GM18520 (cell line): ENCODE data around the gene CCDC57.

Source experiments
- ATAC-seq: cut with Tn5 transposase; IDR thresholded peaks from one replicate; pipeline ENCODE4 v1.9.1; 2021; ENCODE audit not compliant: unreplicated experiment

Gene CCDC57

DNA sequence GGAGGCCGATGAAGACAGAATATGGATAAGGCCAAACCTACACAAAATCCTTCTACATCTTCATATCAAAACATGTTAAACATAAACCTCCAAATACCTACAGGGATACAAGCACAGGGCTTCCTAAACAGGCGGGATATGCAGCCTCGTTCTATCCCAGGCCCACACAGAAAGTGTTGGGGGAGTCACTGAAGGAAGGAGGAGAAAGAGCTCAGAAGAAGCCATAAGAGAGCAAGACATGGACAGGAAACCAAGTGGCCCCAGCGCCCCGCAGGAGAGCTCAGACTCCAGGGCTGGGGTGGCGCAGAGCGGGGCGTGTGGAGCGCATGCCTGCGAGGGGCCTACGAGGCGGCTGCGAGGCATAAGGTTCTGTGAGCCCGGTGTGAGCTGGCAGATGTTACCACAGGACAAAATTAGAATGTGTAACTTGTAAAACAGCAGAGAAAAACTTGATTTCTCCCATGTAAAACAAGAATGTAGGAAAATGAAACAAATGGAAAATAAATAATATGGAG, 103.6 kb downstream of the CCDC57 start:
- ATAC-seq: no peak

DNA sequence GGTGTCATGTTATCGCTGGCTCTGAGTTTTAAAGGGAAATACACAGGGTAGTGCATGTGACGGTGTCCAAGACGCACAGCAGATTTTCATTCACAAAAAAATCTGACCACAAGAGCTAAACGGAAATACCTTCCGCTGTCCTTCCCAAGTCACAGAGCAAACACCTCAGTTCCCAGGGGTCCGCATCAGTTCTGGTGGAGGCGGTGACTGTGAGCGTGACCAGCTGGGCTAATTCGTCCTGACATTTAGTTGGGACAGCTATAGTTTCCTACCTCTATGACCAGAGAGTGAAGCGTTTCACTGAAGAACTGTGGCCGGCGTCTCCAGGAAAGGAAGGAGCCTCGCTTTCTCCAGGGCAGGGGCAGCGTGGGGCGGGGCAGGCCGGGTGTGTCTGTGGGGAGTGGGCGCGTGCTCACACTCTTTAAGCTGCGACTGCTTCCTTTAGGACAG, 104.1 kb downstream of the CCDC57 start:
- no peak for ATAC-seq

DNA sequence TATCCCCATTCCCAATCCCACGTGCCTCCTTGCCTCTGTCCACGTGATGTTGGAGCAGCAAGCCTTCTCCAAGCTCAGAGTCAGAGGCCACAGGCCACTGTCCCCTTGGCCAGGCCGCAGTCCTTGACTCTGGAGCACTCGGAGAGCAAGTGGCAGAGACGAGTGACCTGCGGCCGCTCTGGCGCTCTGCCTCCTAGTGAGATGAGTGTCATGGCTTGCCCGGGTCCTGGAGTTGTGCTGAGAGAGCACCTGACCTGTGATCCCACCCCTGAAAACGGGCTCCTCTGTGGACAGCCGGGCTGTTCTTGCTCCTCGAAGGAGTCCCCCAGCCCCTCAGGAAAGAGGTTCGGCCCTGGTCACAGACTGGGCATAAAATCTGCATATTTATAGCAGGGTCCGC, 104.6 kb downstream of the CCDC57 start:
- ATAC-seq: no peak

DNA sequence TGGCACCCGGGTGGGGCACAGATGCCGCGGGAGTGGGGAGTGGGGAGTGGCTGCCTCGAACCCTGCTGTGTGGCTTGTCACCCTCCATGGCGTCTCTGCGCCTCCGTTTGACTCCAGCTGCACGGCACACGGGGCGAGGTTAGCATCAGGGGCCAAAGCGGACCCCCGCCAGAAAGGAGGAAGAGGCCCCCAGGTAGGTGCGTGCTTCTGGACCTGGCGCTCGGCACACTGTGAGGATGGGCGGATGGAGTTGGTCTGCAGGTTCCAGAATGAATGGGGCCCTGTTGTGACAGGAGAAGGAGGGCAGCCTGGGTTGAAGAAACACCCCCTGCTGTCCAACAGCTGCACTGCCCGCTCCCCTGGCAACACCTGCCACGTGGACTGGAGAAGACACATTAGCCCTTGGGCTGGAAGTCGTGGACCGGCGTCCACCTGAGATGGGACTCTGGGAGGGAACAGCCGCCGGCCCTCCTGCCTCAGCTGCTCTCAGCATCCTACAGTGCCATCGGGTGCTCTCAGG, 105.2 kb downstream of the CCDC57 start:
- no peak for ATAC-seq

DNA sequence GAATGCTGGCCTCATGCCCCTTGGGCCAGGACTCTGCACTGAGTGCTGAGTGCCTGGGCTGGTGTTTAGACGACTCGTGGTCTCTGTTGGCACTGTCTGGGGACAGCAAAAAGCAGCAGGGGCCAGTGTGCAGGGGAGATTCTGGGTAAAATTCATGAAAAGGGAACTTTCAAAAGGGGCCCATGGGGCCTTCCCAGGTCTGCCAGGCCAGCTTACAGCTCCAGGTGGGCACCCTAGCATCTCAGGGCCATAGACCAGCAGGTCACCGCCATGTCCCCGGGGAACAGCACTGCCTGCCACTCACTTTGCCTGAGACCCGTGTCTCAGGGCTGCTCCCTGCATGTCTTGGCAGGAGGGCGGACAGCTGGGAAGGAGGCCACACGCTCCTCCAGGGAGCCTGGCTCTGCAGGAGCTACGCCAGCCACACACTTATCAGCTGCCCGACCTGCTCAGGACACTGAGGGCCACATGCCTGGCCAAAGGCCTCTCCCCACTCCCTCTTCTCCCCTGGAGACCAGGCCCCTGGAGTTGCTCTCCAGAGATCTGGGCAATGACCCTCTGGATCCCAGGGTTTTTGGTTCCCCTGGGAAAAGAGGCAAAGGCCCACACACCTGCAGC, 105.8 kb downstream of the CCDC57 start:
- ATAC-seq: peak; percentile 9

DNA sequence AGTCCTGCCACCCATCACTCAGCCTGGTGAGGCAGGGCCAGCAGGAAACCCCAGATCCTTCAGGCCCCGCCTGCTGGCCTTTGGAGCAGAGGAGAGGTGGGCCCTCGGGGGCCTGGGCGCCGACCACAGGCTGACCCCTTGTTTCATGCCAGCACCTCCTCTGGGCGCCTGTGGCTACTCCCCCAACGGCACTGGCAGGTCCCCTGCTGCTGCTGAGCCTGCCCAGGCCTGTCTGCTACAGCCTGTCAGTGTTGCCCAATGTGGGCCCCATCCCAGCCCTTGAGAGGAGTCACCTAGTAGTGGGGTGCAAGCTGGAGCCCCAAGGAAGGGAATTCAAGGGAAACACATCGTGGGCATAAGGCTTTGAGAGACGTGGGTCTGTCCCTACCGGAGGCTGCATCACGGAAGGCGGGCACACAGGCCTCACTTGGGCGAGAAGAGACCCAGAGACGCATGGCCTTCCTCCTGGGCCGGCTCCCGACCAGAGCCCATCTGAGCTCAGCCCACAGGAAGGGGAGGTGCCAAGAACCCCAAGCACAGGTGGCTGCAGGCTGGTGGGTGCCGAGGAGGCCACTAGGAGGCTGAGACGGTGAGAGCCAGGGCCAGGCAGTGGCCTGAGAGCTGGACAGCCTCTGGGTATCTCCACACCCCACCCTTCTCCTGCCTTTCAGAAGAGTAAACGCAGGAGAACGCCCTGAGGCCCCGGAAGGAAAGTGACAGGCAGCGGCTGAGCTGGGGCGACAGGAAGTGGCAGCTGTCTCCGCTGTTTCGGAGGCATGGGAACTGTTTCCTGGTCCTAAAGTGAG, 106.6 kb downstream of the CCDC57 start:
- peak; percentile 45 for ATAC-seq

DNA sequence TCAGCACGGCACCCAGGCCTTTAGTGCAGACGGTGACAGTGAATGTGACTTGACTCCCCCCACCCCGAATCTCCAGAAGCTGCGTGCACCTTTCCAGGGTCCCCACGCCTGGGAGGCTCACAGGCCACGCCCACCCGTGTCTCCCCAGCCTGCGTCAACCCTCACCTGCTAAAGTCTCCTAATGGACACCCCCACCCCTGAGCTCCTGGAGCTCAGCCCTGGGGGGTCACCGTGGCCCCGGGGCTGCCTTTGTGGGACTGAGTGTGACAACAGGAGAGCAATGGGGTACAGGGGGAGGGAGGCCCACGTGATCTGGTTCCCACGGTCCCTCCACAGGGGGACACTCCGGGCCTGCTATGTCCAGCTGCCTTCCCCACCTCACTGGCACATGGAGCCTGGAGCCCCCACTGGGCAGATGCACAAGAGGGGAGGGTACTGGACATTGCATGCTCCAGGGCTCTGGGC, 107.2 kb downstream of the CCDC57 start:
- ATAC-seq: no peak

DNA sequence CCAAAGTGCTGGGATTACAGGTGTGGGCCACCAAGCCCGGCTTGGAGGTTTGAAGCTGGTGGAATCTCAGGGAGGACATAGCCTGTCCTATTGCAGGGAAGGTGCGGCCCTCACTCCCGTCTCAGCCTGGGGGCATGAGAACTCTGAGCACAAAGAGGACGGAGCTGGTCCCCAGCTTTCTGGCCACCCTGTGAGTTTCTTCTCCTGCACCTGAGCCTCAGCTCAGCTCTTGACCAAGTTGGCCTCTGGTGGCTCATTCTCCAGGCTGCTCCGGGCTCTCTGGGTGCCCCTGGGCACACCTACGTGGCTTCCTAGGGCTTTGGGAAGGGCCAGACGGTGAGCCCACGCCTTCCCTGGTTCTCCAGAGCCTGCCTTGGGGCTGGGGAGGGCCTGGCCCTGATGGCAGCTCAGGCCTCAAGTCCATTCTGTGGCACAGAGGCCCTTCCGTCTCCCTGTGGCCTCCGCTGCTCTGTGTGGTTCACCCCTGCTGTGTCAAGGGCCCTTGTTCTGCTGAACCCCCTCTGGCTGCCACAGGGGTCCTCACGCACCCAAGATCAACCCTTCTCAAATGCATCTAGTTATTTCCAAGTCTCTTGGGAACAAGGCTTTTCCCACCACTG, 107.7 kb downstream of the CCDC57 start:
- no peak for ATAC-seq

DNA sequence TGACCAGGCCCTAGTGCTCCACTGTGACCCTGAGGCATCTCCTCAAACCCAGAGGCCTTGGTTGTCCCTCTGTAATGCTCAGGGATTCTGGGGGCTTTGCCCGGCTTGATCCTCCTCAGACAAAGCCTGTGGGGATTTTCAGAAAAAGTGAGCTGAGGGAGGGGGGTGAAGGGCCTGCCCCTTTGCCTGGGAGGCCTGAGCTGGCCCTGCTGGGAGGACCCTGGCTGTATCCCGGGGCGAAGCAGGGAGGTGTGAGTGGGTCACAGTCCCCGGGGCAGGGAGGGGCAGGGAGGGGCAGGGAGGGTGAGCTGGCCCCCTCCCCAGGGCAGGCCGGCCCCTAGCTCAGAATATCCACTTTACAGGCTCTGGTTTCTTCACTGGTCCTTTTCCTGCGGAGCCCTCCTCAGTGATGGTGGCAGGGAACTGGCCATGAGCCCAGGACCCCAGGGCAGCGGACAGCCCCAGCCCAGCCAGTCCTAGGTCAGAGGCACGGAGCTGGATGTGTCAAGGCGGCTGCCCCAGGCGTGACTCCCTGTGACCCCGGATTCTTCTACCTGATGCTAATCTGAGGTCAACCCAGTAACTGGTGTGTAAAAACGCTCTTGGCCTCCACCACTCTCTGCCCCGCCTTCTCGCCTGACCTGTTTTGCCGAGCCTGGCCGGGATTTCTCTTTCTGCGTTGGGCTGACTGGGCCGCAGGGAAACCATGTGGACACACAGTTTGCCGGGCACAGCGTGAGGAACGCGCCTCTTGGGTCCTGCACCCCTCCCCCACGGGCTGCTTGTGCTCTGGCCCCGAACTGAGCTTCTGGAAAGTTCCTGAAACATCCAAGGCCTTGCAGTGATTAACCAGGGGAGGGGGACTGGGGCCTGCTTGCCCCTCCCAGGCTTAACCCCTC, 108.8 kb downstream of the CCDC57 start:
- no peak for ATAC-seq

DNA sequence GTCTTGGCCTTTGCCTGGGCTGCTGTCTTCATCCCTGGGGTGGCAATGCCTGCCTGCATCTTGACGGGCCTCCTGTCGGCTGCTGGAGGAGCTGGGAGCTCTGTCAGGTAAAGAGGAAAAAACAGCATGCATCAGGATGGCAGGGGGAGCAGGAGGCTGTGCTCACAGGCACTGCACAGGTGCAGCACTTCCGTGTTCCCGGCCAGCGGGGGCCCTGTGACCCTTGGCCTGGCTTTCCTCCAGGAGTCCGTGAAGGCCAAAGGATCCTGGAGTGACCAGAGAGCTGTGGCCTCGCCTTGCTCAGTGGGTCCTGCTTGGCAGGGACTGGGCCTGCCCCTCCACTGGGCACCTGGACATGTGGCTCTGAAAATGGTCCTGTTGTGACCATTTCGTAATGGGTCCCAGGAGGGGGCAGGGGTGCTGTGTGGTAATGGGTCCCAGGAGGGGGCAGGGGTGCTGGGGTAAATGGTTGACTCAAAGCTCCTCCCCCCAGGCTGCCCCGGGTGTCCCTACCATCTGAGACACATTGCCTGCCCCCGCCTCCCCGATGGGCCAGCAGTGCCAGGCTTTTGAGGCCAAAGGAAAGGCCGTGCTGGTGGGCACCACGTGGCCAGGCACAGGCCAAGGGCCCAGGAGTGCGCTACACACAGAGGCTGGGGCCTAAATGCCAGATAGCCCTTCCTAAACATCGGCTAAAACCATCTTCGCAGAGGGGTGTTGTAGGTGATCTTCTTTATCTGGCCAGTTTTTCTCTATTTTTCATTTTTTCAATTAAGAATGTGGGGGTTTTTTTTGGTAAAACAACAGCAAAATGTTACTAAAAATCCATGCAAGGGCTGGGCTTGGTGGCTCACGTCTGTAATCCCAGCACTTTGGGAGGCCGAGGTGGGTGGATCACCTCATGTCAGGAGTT, 110.6 kb downstream of the CCDC57 start:
- ATAC-seq: no peak

DNA sequence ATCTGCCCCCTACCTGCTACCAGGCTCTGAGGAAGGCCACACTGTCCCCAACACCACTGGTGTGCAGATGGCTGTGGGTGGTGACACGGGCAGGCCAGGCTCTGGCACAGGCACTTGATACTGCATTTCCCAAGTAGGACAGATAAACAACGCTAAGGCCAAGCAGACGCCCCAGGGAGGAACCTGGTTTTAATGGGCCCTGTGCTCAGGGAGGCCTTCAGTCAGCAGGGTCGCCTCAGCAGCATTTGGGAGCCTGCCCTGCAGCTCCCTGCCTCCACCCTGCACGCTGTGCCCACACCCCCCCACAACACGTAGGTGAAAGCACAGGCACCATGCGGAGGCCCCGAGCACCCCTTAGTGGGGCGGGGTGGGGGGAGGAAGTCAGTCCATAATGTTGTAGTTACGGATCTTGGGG, 111.3 kb downstream of the CCDC57 start:
- ATAC-seq: no peak

DNA sequence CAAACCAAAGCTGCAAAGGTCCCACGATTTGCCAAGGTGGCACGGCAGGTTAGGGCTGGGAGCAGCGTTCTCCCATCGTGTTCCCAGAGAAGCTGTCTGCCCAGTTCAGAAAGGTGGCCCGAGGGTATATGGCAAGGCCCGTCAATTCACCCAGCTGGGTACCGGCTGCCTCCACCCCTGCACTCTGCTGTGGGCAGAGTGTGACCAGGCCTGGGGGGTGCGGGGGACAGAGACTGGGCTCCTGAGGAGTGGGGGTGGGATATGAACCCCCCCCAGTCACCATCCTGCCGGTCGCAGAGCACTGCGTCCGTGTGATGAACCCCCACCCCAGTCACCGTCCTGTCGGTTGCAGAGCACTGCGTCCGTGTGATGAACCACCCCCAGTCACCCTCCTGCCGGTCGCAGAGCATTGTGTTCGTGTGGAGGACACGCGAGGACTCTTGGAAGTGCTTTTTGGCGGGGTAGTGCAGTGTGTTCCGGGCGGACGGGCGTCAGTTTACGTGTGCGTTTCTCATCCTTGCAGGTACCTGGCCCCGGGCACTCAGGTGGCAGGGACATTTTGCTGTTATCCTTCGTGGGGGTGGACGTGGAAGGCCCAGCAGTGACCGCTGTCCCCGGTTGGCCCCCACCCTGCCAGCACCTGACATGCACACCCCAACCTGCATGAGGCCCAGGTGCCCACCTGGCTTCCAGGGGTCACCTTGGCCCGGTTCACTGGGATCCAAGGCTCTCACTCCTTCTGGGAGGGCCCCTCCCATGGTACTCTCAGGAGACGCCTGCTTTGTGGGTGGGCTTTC, 111.9 kb downstream of the CCDC57 start:
- ATAC-seq: no peak

DNA sequence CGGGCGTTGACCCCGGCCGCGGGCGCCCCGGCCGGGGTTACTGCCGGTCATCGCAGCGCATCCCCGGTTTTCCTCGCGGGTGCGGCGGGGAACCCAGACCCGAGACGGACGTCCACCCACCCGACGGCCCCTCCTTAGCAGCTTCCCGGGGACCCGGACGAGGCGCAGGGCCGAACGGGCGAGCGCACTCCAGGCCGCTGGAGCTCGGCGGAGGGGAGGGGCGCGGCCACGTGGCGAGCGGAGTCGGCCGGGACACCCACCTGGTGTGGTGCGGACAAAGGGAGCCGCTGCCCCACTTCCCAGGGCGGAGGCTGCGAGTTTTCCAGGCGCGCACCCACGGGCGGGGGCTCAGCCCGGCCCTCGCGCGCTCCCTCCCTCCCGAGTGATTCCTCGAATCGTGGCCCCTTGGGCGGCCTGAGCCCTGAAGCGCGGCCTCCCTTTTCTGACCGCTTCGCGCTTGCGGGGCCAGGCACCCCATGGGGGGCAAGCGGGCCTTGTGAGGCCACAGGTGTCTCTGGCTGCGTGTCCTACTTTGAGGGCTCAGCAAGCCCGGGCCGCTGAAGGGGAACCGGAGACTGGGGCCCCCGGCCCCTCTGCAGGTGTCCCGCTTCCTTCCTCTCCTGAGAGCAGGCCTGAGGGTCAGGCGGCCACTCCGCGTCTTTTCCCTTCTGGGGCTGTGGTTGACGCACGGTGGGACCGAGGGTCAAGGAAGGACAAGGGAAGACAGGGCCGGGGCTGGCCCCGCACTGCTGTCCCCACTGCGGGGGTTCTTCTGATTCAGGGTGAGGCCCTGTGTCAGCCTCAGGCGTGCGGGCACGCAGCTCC, 113.5 kb downstream of the CCDC57 start:
- ATAC-seq: peak; percentile 0

DNA sequence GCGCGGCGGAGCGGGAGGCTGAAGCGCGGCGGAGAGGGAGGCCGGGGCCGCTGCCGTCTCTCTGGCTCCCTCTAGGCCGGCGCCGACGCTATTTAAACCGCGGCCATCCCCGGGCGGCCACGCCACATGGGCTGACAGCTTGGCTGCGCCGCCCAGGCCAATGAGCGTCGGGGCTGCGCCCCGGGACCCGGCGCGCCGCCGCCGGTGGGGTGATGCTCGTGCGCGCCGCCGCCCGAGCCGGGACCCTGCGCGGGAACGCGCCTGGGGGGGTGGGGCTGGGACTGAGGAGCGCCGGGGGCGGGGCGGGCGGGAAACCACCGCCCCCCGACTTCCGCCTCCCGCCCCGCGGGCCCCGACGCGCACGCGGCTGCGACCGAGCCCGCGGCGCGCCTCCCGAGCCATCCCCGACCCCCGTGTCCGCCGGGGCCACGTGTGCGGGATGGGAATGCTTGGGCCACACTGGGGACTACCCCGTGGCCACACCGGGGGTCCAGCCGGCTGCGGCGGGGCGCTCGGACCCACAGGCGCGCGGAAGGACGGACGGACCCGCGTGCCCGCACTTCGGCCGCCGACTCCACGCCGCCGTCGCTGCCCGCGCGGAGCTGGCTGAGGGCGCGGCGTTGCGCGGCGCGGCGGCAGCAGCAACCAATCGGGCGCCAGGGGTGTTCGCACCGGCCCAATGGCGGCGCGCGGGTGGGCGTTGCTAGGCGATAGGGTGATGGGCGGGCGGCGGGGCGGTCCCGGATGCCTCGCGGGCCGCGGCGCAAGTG, 114.3 kb downstream of the CCDC57 start, which contains the start of gene FASN:
TSS of gene FASN (minus strand) at position 68 of the 770 bp plus-strand sequence. CDS start 1,791 bp downstream, outside the sequence.
- ATAC-seq: peak; percentile 62

DNA sequence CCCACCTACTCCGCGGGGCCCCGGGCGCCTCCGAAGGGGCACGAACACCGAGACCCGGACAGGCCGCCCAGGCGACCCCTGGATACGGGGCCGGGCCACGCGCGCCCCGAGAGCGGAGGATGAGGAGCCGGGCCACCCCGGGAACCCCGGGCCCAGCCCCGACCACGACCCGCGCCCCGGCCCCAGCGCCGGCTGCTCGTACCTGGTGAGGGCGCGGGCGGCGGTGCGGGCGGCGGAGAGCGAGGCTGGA, 114.8 kb downstream of the CCDC57 start:
- no peak for ATAC-seq

DNA sequence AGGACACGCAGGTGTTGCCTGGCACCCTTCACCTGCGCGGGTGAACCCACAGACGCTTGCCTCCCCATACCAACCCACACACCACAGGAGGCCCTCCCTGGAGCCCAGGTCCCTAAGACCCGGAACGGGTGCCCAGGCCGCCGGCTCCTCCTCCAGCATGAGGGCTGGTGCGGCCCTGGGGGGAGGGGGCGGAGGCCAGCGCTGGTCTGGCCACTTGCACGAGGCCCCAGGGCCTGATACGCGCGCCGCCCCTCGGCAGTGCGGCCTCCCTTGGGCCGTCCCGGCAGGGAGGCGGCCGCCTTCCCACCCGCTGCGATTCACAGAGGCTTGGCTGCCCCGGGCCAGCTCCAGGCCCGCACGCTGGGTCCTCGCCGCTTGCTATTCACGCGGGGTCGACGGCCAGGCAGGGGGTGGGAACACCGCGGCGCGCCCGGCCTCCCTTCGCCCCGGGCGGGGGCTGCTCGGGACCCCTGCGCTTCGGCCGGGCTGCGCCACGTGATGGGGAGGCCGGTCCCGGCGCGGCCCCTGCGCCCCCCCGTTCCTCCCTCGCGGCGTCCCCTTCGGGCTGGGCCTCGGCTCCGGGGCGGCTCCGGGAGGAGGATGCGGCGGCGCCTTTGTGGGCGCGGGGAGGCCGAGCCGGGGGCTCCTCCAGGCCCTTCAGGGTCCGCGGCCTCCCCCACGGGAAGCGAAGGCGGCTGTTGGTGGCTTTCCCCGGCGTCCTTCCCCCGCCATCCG, 115.3 kb downstream of the CCDC57 start:
- ATAC-seq: no peak
